HCT116 (cell line): ENCODE data around the gene BEND7. TPM values are rescaled to one million over a fixed set of nuclear protein-coding genes. Genes with fewer than 3 reads are reported as not detected.

Experiments
- ATAC-seq: fragments of 200-7000 bp; cut with Tn5 transposase; 2 replicates; pipeline ENCODE4 v1.9.1; 2020; ENCODE audit warnings: mild to moderate bottlenecking, moderate library complexity
- BruUV-seq: library from RNA; stranded (reverse); fragments of 400-500 nt; replicated peaks from 2 replicates; lab custom pipeline; 2021; lab: Mats Ljungman, UMichigan
- CTCF ChIA-PET: fragments of 300-600 bp; sonication (Branson Sonifier 250); formaldehyde crosslinking; loops from one replicate; lab custom pipeline; 2021; ENCODE audit warnings: antibody characterized with exemption; lab: Charles Lee
- POLR2A ChIA-PET: fragments of 300-600, 350-600 bp; sonication (Branson Sonifier 250); formaldehyde crosslinking; loops from one replicate; lab custom pipeline; 2021; ENCODE audit warnings: antibody characterized with exemption; lab: Charles Lee
- RAD21 ChIA-PET, 2 experiments: fragments of 300-600 bp; sonication (Branson Sonifier 250); formaldehyde crosslinking; loops; one replicate each; lab custom pipeline; 2023; ENCODE audit warnings: low total read pairs in 2 of 2; ENCODE audit not compliant: uncharacterized antibody in 2 of 2, unreplicated experiment in 2 of 2, low non-redundant PET in 1 of 2; lab: Charles Lee
- DNase-seq: peaks from one replicate; pipeline ENCODE4 v3.0.0-alpha.2; 2010; ENCODE audit warnings: low read depth, low spot score
- H2AFZ ChIP-seq: fragments of 200-600 bp; shearing (Covaris generic), sonication (generic); 2 replicates; pipeline ENCODE4 v1.6.1; 2017; ENCODE audit warnings: low read depth, mixed run types, mixed read lengths, antibody characterized with exemption, low read length; ENCODE audit not compliant: poor library complexity, severe bottlenecking
- H3K27ac ChIP-seq: 2 replicates; pipeline ENCODE4 v1.5.1; 2012; ENCODE audit warnings: low read depth, low read length
- H3K27me3 ChIP-seq: fragments of 200-600 bp; sonication (generic); 2 replicates; pipeline ENCODE4 v1.6.1; 2016; ENCODE audit warnings: mixed run types, low read length, mixed read lengths; ENCODE audit not compliant: insufficient read depth
- H3K36me3 ChIP-seq, 2 experiments: fragments of 200-500 bp in 1 of 2; fragments of 200-600 bp in 1 of 2; sonication (Bioruptor generic) in 1 of 2; sonication (generic) in 1 of 2; 2 replicates each; pipeline versions ENCODE4 v1.5.1 to v1.6.1; 2014 to 2016; ENCODE audit warnings: low read length in 2 of 2, inconsistent platforms in 1 of 2, mixed read lengths in 1 of 2, mixed run types in 1 of 2; ENCODE audit not compliant: insufficient read depth in 2 of 2, control insufficient read depth in 1 of 2
- H3K4me1 ChIP-seq, 2 experiments: fragments of 200-600 bp in 1 of 2; sonication (generic) in 1 of 2; 2 replicates each; pipeline versions ENCODE4 v1.5.1 to v1.6.1; 2012 to 2017; ENCODE audit warnings: low read length in 2 of 2, inconsistent platforms in 1 of 2, mild to moderate bottlenecking in 1 of 2, mixed read lengths in 1 of 2, mixed run types in 1 of 2, moderate library complexity in 1 of 2; ENCODE audit not compliant: insufficient read depth in 2 of 2, control insufficient read depth in 1 of 2
- H3K4me2 ChIP-seq: fragments of 200-600 bp; sonication (generic); 2 replicates; pipeline ENCODE4 v1.6.1; 2017; ENCODE audit warnings: mixed run types, low read length, mixed read lengths
- H3K4me3 ChIP-seq, 2 experiments: fragments of 200-600 bp in 1 of 2; sonication (generic) in 1 of 2; replicated peaks in 1 of 2; 2 replicates each; pipeline ENCODE4 v1.5.1; 2011 to 2016; ENCODE audit warnings: low read length in 2 of 2, control low read depth in 1 of 2, low read depth in 1 of 2, mild to moderate bottlenecking in 1 of 2, mixed read lengths in 1 of 2, mixed run types in 1 of 2
- H3K79me2 ChIP-seq: fragments of 200-600 bp; sonication (generic); 2 replicates; pipeline ENCODE4 v1.6.1; 2017; ENCODE audit warnings: mild to moderate bottlenecking, mixed run types, low read length, moderate library complexity, mixed read lengths; ENCODE audit not compliant: insufficient read depth
- H3K9ac ChIP-seq: fragments of 200-600 bp; sonication (generic); 2 replicates; pipeline ENCODE4 v1.6.1; 2016; ENCODE audit warnings: low read length, mixed read lengths
- H3K9me2 ChIP-seq: fragments of 200-600 bp; sonication (generic), shearing (Covaris generic); 2 replicates; pipeline ENCODE4 v1.6.1; 2017; ENCODE audit warnings: mixed run types, mild to moderate bottlenecking, moderate library complexity; ENCODE audit not compliant: insufficient read depth
- H3K9me3 ChIP-seq, 2 experiments: fragments of 200-500 bp in 1 of 2; fragments of 200-600 bp in 1 of 2; sonication (Bioruptor generic) in 1 of 2; sonication (generic) in 1 of 2; 2 replicates each; pipeline ENCODE4 v1.6.1; 2014 to 2017; ENCODE audit warnings: low read length in 2 of 2, mixed read lengths in 2 of 2, inconsistent platforms in 1 of 2, low read depth in 1 of 2, mild to moderate bottlenecking in 1 of 2, mixed run types in 1 of 2, moderate library complexity in 1 of 2; ENCODE audit not compliant: control insufficient read depth in 1 of 2, insufficient read depth in 1 of 2
- H4K20me1 ChIP-seq: fragments of 200-600 bp; sonication (generic), shearing (Covaris generic); 2 replicates; pipeline ENCODE4 v1.6.1; 2017; ENCODE audit warnings: mixed run types, mild to moderate bottlenecking, moderate library complexity; ENCODE audit not compliant: insufficient read depth
- CBX3 ChIP-seq: IDR thresholded peaks from 2 replicates; pipeline ENCODE4 v1.6.1; 2012; ENCODE audit warnings: low read depth
- ELF1 ChIP-seq: IDR thresholded peaks from 2 replicates; pipeline ENCODE4 v1.6.1; 2012; ENCODE audit warnings: low read depth, borderline replicate concordance
- EZH2 ChIP-seq: fragments of 200-600 bp; sonication (generic); IDR thresholded peaks from 2 replicates; pipeline ENCODE4 v1.6.1; 2017; ENCODE audit warnings: antibody characterized with exemption, mixed run types
- FOSL1 ChIP-seq: IDR thresholded peaks from 2 replicates; pipeline ENCODE4 v1.6.1; 2012; ENCODE audit warnings: low read depth
- JUND ChIP-seq: IDR thresholded peaks from 2 replicates; pipeline ENCODE4 v1.6.1; 2012
- POLR2A ChIP-seq: IDR thresholded peaks from 2 replicates; pipeline ENCODE4 v1.7.0; 2011; ENCODE audit warnings: borderline replicate concordance; ENCODE audit not compliant: insufficient read depth, insufficient read length; ENCODE audit errors: extremely low read depth
- RAD21 ChIP-seq: IDR thresholded peaks from 2 replicates; pipeline ENCODE4 v1.6.1; 2012; ENCODE audit warnings: low read depth, mild to moderate bottlenecking
- SIN3A ChIP-seq: IDR thresholded peaks from 2 replicates; pipeline ENCODE4 v1.6.1; 2012; ENCODE audit warnings: low read depth
- SP1 ChIP-seq: IDR thresholded peaks from 2 replicates; pipeline ENCODE4 v1.6.1; 2012; ENCODE audit warnings: low read depth
- TCF7L2 ChIP-seq: IDR thresholded peaks from 2 replicates; pipeline ENCODE4 v1.7.0; 2011; ENCODE audit warnings: borderline replicate concordance, inconsistent platforms; ENCODE audit not compliant: insufficient read depth, insufficient read length; ENCODE audit errors: extremely low read depth
- YY1 ChIP-seq: IDR thresholded peaks from 2 replicates; pipeline ENCODE4 v1.6.1; 2011; ENCODE audit warnings: low read length, low read depth, moderate library complexity, mild to moderate bottlenecking; ENCODE audit not compliant: insufficient replicate concordance; ENCODE audit errors: extremely low read depth
- ZNF274 ChIP-seq: fragments of 200-500 bp; sonication (Bioruptor generic); IDR thresholded peaks from 2 replicates; pipeline ENCODE4 v1.6.1; 2014; ENCODE audit warnings: mild to moderate bottlenecking, low read depth, low read length, inconsistent platforms
- intact Hi-C: fragments of 100-400 bp; cut with micrococcal nuclease; formaldehyde crosslinking; loops from 2 replicates; pipeline ENCODE4 v1.10.0; 2022
- total RNA-seq: library from RNA; stranded (reverse); gene quantifications from one replicate; pipeline ENCODE4 v1.2.1, GENCODE V29; 2021; ENCODE audit not compliant: unreplicated experiment
- TF ChIP-seq, protein P1 (sequence below), 3 experiments: fragments of 200-600 bp in 1 of 3; sonication (generic) in 1 of 3; IDR thresholded peaks in 2 of 3; conservative IDR thresholded peaks in 1 of 3; 2 replicates each; pipeline ENCODE4 v1.5.1; 2012 to 2017; ENCODE audit warnings: low read depth in 2 of 3, low read length in 2 of 3, antibody characterized with exemption in 1 of 3, borderline replicate concordance in 1 of 3, control low read depth in 1 of 3, mild to moderate bottlenecking in 1 of 3, mixed read lengths in 1 of 3, mixed run types in 1 of 3, moderate library complexity in 1 of 3; ENCODE audit not compliant: insufficient read depth in 1 of 3
- TF ChIP-seq, protein P2 (sequence below): IDR thresholded peaks from 2 replicates; pipeline ENCODE4 v1.6.1; 2011; ENCODE audit warnings: mild to moderate bottlenecking, low read length, moderate library complexity; ENCODE audit not compliant: insufficient replicate concordance; ENCODE audit errors: extremely low read depth

Gene BEND7
- total RNA-seq, 1 experiment from 2014 or later = 13.8 TPM

DNA sequence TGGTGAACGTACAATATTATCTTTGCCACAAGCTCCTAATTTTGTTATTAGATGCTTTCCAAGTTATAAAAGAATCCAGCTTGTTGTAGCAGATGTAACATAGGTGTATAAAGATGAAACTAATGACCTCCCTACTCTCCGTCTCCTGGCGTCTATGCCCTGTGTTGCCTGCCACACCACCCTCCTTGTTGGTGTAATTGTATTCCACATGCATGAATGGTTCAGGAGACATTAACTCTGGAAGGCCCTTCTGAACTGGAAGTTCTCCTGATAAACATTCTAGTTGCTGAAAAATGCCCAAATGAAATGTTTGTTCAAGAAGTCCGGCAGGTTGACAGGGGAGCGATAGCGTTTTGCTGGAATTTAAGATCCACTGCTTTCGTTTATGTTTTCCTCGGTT lies 126.8 kb downstream of the BEND7 start:
- no peak for ATAC-seq
- 0 out of 4 replicates have a peak, but pooled peaks cover 0 to 6% of the 10 kb centered on the region in 2 experiments for H3K9me3 ChIP-seq
- H3K27me3 ChIP-seq = no peaks in the 10 kb centered on the region
- H3K27ac ChIP-seq = no peak overlapping the region
- no peak overlapping the region for H3K4me3 ChIP-seq
- no peak overlapping the region for H2AFZ ChIP-seq
- no peaks in the 10 kb centered on the region for H3K9me2 ChIP-seq
- peaks cover 0 to 5% of the 10 kb centered on the region in 2 experiments; a peak in 1 of 4 replicates for H3K4me1 ChIP-seq
- no peaks in the 10 kb centered on the region for H3K36me3 ChIP-seq
- H4K20me1 ChIP-seq = no peaks in the 10 kb centered on the region
- H3K4me2 ChIP-seq = no peak overlapping the region
- no TSS peak for BruUV-seq
- TF ChIP-seq ELF1 (no peak), YY1 (no peak)
- TF ChIP-seq, all 23 proteins: peak for 0
- ChIA-PET CTCF (no interaction called here), RAD21 (no interaction called here), POLR2A (no interaction called here)
- no peaks in the 10 kb centered on the region for H3K79me2 ChIP-seq
- no peak for DNase-seq
- no peak overlapping the region for H3K9ac ChIP-seq
- intact Hi-C loops = no loop called here

DNA sequence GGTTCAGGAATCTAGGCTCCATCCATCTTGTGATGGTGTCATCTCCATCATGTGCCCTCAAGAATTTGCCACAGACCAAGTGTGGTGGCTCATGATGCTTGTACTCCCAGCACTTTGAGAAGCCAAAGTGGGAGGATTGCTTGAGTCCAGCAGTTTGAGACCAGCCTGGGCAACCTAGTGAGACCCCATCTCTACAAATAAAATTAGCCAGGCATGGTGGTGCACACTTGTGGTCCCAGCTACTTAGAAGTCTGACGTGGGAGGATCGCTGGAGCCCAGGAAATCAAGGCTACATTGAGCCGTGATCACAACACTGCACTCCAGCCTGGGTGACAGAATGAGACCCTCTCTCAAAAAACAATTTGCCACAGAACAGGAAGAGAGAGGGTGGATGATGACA lies 127.7 kb downstream of the BEND7 start:
- H3K36me3 ChIP-seq = no peaks in the 10 kb centered on the region
- no peak overlapping the region for H3K9ac ChIP-seq
- no peaks in the 10 kb centered on the region for H3K9me2 ChIP-seq
- peaks cover 0 to 5% of the 10 kb centered on the region in 2 experiments; a peak in 1 of 4 replicates for H3K4me1 ChIP-seq
- no peaks in the 10 kb centered on the region for H3K79me2 ChIP-seq
- 0 out of 4 replicates have a peak, but pooled peaks cover 0 to 6% of the 10 kb centered on the region in 2 experiments for H3K9me3 ChIP-seq
- TF ChIP-seq, protein P1, sequence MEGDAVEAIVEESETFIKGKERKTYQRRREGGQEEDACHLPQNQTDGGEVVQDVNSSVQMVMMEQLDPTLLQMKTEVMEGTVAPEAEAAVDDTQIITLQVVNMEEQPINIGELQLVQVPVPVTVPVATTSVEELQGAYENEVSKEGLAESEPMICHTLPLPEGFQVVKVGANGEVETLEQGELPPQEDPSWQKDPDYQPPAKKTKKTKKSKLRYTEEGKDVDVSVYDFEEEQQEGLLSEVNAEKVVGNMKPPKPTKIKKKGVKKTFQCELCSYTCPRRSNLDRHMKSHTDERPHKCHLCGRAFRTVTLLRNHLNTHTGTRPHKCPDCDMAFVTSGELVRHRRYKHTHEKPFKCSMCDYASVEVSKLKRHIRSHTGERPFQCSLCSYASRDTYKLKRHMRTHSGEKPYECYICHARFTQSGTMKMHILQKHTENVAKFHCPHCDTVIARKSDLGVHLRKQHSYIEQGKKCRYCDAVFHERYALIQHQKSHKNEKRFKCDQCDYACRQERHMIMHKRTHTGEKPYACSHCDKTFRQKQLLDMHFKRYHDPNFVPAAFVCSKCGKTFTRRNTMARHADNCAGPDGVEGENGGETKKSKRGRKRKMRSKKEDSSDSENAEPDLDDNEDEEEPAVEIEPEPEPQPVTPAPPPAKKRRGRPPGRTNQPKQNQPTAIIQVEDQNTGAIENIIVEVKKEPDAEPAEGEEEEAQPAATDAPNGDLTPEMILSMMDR (IDR thresholded peaks at IDR 0.05 in 2 of 3, conservative IDR thresholded peaks at IDR 0.05 in 1 of 3; ENCODE audit: borderline replicate concordance in 1 of 3, insufficient read depth in 1 of 3, low read depth in 2 of 3, low read length in 2 of 3) = no peak
- TF ChIP-seq POLR2A (no peak), ELF1 (no peak), JUND (no peak), FOSL1 (no peak), SP1 (no peak), RAD21 (no peak), EZH2 (no peak), ZNF274 (no peak), CBX3 (no peak), SIN3A (no peak), TCF7L2 (no peak)
- TF ChIP-seq, protein P2, sequence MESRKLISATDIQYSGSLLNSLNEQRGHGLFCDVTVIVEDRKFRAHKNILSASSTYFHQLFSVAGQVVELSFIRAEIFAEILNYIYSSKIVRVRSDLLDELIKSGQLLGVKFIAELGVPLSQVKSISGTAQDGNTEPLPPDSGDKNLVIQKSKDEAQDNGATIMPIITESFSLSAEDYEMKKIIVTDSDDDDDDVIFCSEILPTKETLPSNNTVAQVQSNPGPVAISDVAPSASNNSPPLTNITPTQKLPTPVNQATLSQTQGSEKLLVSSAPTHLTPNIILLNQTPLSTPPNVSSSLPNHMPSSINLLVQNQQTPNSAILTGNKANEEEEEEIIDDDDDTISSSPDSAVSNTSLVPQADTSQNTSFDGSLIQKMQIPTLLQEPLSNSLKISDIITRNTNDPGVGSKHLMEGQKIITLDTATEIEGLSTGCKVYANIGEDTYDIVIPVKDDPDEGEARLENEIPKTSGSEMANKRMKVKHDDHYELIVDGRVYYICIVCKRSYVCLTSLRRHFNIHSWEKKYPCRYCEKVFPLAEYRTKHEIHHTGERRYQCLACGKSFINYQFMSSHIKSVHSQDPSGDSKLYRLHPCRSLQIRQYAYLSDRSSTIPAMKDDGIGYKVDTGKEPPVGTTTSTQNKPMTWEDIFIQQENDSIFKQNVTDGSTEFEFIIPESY = no peak
- TF ChIP-seq, all 23 proteins: peak for 0
- Histone ChIP-seq H3K27ac (no peak overlapping the region), H3K27me3 (no peaks in the 10 kb centered on the region), H2AFZ (no peak overlapping the region), H4K20me1 (no peaks in the 10 kb centered on the region), H3K4me3 (no peak overlapping the region), H3K4me2 (no peak overlapping the region)
- intact Hi-C loops = no loop called here
- POLR2A ChIA-PET = no interaction called here
- DNase-seq (no peak), ATAC-seq (no peak)
- no TSS peak for BruUV-seq
- CTCF ChIA-PET = no interaction called here
- RAD21 ChIA-PET = no interaction called here
